ENCODE measurements around the gene KLF7.

The KLF7 gene

DNA sequence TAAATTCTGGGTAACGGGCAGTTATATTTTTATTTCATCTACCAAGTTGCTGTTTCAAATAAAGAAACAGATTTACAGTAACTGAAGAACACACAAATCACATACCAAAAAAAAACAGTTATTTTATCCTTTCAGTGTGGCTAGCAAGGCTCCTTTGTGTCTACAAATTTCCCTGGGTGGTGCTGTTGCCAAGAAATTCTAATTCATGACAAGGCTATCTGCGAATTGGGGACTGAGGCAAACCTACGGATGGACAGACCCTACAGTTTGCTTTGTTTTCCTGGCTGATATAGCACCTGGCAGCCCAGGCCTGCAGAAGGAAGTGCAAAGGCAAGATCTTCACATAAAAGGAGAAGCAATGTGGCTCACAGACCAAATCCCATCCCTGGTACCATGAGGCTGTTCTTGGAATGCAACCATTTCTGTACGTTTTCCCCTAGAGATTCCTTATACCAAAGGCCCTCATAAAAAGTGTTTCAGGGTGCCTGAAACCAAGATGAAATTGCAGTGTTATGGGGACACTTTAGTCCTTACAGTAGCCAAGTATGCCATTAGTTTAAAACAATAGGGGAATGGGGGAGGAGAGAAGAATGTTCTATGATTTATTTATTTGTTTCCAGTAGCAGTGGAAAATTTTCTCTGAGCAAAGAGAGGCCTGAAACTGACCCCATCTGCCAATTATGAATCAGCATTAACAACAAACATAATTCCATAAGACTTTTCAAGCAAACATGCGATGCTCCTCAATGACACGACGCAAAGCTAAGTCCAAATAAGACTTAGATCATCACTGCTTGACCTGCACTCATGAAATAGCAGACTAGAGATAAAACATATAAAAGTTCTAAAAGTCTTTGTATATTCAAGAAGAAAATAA is 4.3 kb downstream of the KLF7 start:
- no peak for TF ChIP-seq CTCF (IDR thresholded peaks at IDR 0.05; ENCODE audit: low read depth, low read length)
- Histone ChIP-seq H3K27me3 (ENCODE audit: insufficient read depth, low read depth, severe bottlenecking) (no peaks in the 10 kb centered on the region), H3K9me3 (ENCODE audit: severe bottlenecking) (no peaks in the 10 kb centered on the region), H3K27ac (no peak overlapping the region), H3K4me3 (ENCODE audit: low read depth, low read length) (no peak overlapping the region), H3K36me3 (peaks cover 2% of the 10 kb centered on the region; the same call in 1 of the 2 replicates)
- DNase-seq, result no peak

DNA sequence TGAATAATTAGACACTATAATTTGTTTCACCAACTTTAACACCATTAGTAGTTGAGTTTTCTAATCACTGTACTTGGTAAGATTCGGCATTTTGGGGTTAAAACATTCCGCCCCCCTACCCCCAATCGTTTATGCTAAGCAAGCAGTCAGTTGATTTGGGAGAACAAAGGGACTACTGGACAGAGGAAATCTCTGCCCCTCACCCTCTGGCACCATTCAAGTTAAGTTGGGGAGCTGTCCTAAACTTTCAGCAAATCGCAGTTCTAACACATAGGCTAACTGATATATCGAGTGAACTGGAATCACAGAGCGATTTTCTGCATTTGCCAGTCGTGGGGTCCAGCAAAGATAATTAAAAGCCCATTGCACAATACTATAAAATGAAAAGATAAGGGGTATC is 5.6 kb downstream of the KLF7 start:
- Histone ChIP-seq H3K27ac (no peak overlapping the region), H3K4me3 (ENCODE audit: low read depth, low read length) (no peak overlapping the region), H3K9me3 (ENCODE audit: severe bottlenecking) (no peaks in the 10 kb centered on the region), H3K27me3 (ENCODE audit: insufficient read depth, low read depth, severe bottlenecking) (no peaks in the 10 kb centered on the region), H3K36me3 (no peaks in the 10 kb centered on the region; the same call in none of the 2 replicates)
- TF ChIP-seq CTCF (IDR thresholded peaks at IDR 0.05; ENCODE audit: low read depth, low read length), result no peak
- DNase-seq, result no peak

DNA sequence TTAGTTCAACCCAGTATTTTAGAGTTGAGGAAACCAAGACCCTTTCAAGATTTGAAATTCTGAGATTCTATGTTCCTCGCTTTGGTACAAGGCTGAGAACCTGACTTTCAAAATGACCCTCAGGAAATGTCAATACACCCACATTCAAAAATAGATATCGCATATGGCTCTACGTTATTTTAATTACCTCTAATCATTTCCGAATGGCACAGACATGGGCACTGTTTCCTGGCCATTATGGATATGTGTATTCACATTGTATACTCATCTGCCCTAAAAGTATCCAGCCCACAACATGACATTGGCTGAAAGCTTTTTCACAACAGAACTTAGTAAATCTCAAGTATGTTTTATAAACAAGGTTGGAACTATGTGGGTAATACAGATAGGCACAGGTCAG is 6.7 kb downstream of the KLF7 start:
- H3K27me3 ChIP-seq (ENCODE audit: insufficient read depth, low read depth, severe bottlenecking), result no peaks in the 10 kb centered on the region
- no peak overlapping the region for H3K27ac ChIP-seq
- no peaks in the 10 kb centered on the region for H3K9me3 ChIP-seq (ENCODE audit: severe bottlenecking)
- no peak for TF ChIP-seq CTCF (IDR thresholded peaks at IDR 0.05; ENCODE audit: low read depth, low read length)
- no peak for DNase-seq
- no peak overlapping the region for H3K4me3 ChIP-seq (ENCODE audit: low read depth, low read length)
- H3K36me3 ChIP-seq, result peaks cover 2% of the 10 kb centered on the region

DNA sequence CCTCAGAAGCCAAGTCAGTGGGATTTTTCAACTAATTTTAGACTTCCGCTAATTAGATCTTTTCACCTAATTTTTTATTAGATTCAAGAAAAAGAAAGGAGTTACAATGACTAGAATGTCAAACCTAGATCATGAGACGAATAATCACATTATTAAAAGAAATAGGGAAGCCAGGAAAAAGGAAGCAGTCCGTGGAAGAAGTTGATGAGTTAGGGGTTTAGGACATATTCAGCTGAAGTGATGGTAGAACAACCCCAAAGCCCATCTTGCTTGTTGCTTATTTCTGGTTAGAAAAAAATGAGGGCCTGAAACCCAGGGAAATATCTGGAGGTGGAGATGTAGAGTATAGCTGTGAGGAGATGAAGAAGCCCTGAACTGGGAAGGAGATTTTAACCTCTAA is 8.0 kb downstream of the KLF7 start:
- TF ChIP-seq CTCF (IDR thresholded peaks at IDR 0.05; ENCODE audit: low read depth, low read length), result no peak
- Histone ChIP-seq H3K36me3 (peaks cover 2% of the 10 kb centered on the region), H3K4me3 (ENCODE audit: low read depth, low read length) (no peak overlapping the region), H3K27me3 (ENCODE audit: insufficient read depth, low read depth, severe bottlenecking) (no peaks in the 10 kb centered on the region), H3K27ac (no peak overlapping the region), H3K9me3 (ENCODE audit: severe bottlenecking) (no peaks in the 10 kb centered on the region)
- DNase-seq, result no peak

DNA sequence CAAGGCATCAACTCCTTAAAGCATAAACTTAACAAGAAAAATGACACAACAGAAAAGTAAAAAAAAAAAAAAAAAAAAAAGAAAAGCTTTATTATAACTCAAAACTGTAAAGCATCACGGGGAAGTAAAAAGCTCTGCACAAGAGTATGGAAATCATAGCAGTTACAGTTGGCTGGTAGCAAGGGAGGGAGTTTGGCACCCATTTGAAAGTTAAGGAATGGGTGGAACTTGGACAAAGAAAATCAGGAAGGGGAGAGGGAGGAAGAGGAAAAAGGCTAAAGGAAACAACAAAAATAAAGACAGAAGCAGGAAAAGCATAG is 8.6 kb downstream of the KLF7 start:
- DNase-seq, result no peak

More for the DNA sequence above, 8.6 kb downstream of the KLF7 start:
- no peaks in the 10 kb centered on the region for H3K9me3 ChIP-seq (ENCODE audit: severe bottlenecking)
- no peaks in the 10 kb centered on the region for H3K27me3 ChIP-seq (ENCODE audit: insufficient read depth, low read depth, severe bottlenecking)
- no peak overlapping the region for H3K4me3 ChIP-seq (ENCODE audit: low read depth, low read length)
- peaks cover 2% of the 10 kb centered on the region for H3K36me3 ChIP-seq
- TF ChIP-seq CTCF (IDR thresholded peaks at IDR 0.05; ENCODE audit: low read depth, low read length), result no peak
- H3K27ac ChIP-seq, result no peak overlapping the region

Measured in WERI-Rb-1 (cell line).